ENCODE measurements around the gene CCNC.

GRCh38 chr6:99530627-99531026, 37.8 kb downstream of the CCNC start:
- no peak for TF ChIP-seq CTCF (CRISPR knock-in tag; IDR thresholded peaks at IDR 0.05)
- TF ChIP-seq CEBPG (CRISPR knock-in tag; IDR thresholded peaks at IDR 0.05) = no peak
